ENCODE measurements around the gene BCAS1. TPM values are rescaled to one million over a fixed set of nuclear protein-coding genes. Genes with fewer than 3 reads are reported as not detected.
"Not testable (repeated sequence)": the region's sequence is repeated elsewhere in the genome, so short reads cannot be mapped to it uniquely, and the experiment has no call there.

The BCAS1 gene
- total RNA-seq, 1 donor from 2014 or later = 0.81 TPM

DNA sequence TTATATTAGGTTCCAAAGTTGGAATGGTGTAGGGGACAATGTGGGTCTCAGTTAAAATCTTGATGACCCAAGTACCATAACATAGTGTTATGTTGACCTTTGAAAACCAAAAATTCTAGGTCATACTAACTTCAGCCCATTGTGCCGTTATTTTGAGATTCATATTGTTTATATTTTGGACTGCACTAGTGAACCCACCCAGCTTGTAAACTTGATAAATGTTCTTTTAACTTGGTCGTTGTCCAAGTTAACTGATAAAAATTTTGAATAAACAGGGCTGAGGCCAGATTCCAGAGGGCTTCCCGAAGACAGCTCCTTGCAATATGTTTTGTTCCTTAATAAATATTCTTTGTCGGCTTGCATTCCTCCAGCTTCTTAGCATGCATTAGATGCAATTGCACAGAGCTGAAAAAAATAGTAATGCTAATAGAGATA, 90.3 kb downstream of the BCAS1 start:
- ATAC-seq (no peak), DNase-seq (no peak)
- no peaks in the 10 kb centered on the region for H3K9me3 ChIP-seq
- H3K36me3 ChIP-seq = no peaks in the 10 kb centered on the region
- peaks cover 4% of the 10 kb centered on the region for H3K4me1 ChIP-seq
- no peak overlapping the region for H3K27ac ChIP-seq
- no peak for TF ChIP-seq CTCF (IDR thresholded peaks at IDR 0.05)
- intact Hi-C loops (cut with DNase I) = no loop called here
- H3K27me3 ChIP-seq = no peaks in the 10 kb centered on the region
- H3K4me3 ChIP-seq = no peak overlapping the region

GRCh38 chr20:53978497-53978896, 91.9 kb downstream of the BCAS1 start:
- Histone ChIP-seq H3K27ac (no peak overlapping the region), H3K36me3 (no peaks in the 10 kb centered on the region), H3K9me3 (no peaks in the 10 kb centered on the region), H3K4me3 (no peak overlapping the region), H3K27me3 (no peaks in the 10 kb centered on the region), H3K4me1 (no peaks in the 10 kb centered on the region)
- intact Hi-C loops (cut with DNase I) = no loop called here
- no peak for ATAC-seq
- TF ChIP-seq CTCF (IDR thresholded peaks at IDR 0.05) = no peak
- DNase-seq = no peak

DNA sequence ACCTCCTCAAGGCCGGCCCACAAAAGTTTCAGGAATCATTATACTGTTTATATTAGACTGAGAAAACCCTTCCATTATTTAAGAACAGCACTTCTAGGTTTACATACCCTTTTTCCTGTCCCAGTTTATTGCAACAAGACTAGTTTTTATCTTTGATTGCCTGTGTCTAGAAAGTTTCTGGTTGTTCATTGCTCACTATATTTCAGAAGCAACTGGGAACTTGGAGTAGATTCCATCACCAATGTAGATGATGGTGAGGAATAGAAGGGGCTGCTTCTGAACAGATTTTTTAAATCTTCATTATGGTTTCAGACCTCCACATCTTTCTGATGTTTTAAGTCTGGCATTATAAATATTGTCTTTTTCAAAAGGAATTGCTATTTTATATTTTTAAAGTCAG, 93.0 kb downstream of the BCAS1 start:
- TF ChIP-seq CTCF (IDR thresholded peaks at IDR 0.05) = no peak
- no peaks in the 10 kb centered on the region for H3K27me3 ChIP-seq
- H3K4me3 ChIP-seq = no peak overlapping the region
- no peaks in the 10 kb centered on the region for H3K36me3 ChIP-seq
- intact Hi-C loops (cut with DNase I) = no loop called here
- ATAC-seq (no peak), DNase-seq (no peak)
- H3K4me1 ChIP-seq = no peaks in the 10 kb centered on the region
- no peak overlapping the region for H3K27ac ChIP-seq
- H3K9me3 ChIP-seq = no peaks in the 10 kb centered on the region

DNA sequence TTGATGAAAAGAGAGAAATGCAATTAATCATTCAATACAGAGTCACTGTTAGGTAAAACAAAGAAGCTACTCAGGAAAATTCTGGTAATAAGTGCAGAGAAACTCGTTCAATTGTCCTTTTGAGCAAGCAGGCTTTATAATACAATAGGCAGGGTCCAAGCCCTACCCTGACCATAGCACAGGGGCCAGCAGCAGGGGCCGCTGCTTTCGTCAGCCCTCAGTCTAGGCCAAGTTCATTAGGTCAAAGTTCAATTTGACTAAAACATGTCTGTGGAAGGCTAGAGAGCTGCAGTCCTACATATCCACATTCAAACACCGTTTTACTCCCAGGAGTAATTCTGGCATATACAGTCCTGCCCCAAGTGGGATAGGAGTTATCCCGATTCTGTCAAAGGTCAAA, 94.6 kb downstream of the BCAS1 start:
- Histone ChIP-seq H3K36me3 (no peaks in the 10 kb centered on the region), H3K4me3 (no peak overlapping the region), H3K9me3 (no peaks in the 10 kb centered on the region), H3K27ac (no peak overlapping the region), H3K4me1 (no peaks in the 10 kb centered on the region), H3K27me3 (no peaks in the 10 kb centered on the region)
- no peak for ATAC-seq
- TF ChIP-seq CTCF (IDR thresholded peaks at IDR 0.05) = no peak
- intact Hi-C loops (cut with DNase I) = no loop called here
- no peak for DNase-seq

- Histone ChIP-seq H3K4me1 (no peaks in the 10 kb centered on the region), H3K27me3 (no peaks in the 10 kb centered on the region), H3K9me3 (no peaks in the 10 kb centered on the region), H3K4me3 (no peak overlapping the region), H3K36me3 (no peaks in the 10 kb centered on the region), H3K27ac (no peak overlapping the region)
- intact Hi-C loops (cut with DNase I) = no loop called here
- TF ChIP-seq CTCF (IDR thresholded peaks at IDR 0.05) = no peak
- DNase-seq (no peak), ATAC-seq (no peak)
Observed at GRCh38 chr20:53974785-53975555, 95.4 kb downstream of the BCAS1 start.

- H3K36me3 ChIP-seq; intact Hi-C loops (cut with DNase I); H3K27ac ChIP-seq; DNase-seq; H3K4me3 ChIP-seq; H3K9me3 ChIP-seq; H3K27me3 ChIP-seq; H3K4me1 ChIP-seq; ATAC-seq: not testable (repeated sequence)
Observed at GRCh38 chr20:53973882-53974281, 96.5 kb downstream of the BCAS1 start.

All from upper lobe of right lung (tissue), 1 donor.